ENCODE data around the gene LTV1.
"Not testable (repeated sequence)": the region's sequence is repeated elsewhere in the genome, so short reads cannot be mapped to it uniquely, and the experiment has no call there.

Gene LTV1

GRCh38 chr6:143843677-143843999 lies 500 bp downstream of the LTV1 start:
- no peak for DNase-seq (ENCODE audit: low read depth in 2 of 2)

DNA sequence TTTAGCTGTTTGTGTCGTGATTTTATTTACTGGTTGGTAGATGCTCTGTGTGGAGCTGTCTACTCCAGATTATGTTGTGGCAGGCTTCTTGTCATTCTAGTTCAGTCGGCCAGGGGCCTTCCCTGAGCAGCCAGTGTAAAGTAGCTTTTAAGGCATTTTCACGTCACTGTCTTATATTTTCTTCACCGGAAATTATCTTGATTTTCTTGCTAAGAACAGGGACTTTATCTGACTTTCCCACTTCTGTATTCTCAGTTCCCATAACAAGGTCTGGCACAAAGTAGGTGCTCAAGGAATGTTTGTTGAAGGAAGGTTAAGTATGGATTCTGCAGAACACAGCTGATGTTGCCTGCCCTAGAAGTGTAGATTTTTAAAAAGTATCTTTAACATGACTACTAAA lies 868 bp downstream of the LTV1 start:
- no peak for DNase-seq (ENCODE audit: low read depth in 2 of 2)

- DNase-seq (ENCODE audit: low read depth in 2 of 2): no peak
Observed at GRCh38 chr6:143845033-143845432, 1.9 kb downstream of the LTV1 start.

DNA sequence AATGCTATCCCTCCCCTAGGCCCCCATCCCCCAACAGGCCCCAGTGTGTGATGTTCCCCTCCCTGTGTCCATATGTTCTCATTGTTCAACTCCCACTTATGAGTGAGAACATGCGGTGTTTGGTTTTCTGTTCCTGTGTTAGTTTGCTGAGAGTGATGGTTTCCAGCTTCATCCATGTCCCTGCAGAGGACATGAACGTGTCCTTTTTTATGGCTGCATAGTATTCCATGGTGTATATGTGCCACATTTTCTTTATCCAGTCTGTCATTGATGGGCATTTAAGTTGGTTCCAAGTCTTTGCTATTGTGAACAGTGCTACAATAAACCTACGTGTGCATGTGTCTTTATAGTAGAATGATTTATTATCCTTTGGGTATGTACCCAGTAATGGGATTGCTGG lies 8.6 kb downstream of the LTV1 start:
- DNase-seq (ENCODE audit: low read depth in 2 of 2): not testable (repeated sequence)

DNA sequence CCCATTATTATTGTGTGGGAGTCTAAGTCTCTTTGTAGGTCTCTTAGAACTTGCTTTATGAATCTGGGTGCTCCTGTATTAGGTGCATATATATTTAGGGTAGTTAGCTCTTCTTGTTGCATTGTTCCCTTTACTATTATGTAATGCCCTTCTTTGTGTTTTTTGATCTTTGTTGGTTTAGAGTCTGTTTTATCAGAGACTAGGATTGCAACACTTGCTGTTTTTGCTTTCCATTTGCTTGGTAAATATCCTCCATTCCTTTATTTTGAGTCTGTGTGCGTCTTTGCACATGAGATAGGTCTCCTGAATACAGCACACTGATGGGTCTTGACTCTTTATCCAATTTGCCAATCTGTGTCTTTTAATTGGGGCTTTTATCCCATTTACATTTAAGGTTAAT lies 11.9 kb downstream of the LTV1 start:
- DNase-seq (ENCODE audit: low read depth in 2 of 2): not testable (repeated sequence)

GRCh38 chr6:143856762-143857161 lies 13.6 kb downstream of the LTV1 start:
- not testable (repeated sequence) for DNase-seq (ENCODE audit: low read depth in 2 of 2)

GRCh38 chr6:143857651-143858050 lies 14.5 kb downstream of the LTV1 start:
- no peak for DNase-seq (ENCODE audit: low read depth in 2 of 2)

GRCh38 chr6:143859891-143860660 lies 16.9 kb downstream of the LTV1 start:
- DNase-seq (ENCODE audit: low read depth in 2 of 2): no peak

DNA sequence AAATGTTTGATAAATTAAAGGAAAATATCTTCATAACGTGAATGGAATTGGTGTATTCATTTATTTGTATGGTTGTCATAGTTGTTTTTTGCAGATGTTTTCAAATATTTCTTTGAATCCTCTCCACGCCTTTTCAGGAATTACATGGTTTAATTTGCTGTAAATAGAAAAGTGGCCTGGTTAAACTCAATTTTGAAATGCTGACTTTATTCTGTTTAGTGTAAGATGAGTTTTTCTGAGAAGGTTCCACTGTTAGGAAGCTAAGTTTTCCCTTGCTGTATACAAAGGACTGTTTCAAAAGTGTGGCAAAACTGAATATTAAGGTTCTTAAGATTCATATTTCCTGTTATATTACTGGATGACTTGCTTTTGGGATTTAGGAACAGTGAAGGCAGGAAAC lies 20.6 kb downstream of the LTV1 start:
- DNase-seq (ENCODE audit: low read depth in 2 of 2): no peak

DNA sequence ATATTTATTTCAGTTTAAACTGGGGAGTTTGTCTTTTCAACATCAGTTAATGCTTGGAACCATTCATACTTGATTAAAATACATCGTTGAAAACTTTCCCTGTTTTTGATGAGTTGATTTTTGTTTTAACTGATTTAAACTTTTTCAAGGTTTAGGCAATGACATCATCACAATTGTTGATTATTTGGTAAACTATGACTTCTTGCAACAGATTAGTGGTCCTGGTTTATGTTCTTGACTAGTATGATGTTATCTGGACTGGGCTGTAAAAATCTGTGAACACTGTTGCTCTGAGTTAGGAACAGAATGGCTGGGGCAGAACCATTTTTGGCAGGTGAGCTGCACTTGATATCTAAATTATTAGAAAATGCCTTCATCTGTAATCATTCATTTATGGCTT lies 21.1 kb downstream of the LTV1 start, which contains the start of gene ZC2HC1B:
TSS of gene ZC2HC1B (plus strand) at position 241 of the 400 bp plus-strand sequence. CDS start at position 307, 66 bp downstream.
- no peak for DNase-seq (ENCODE audit: low read depth in 2 of 2)

DNA sequence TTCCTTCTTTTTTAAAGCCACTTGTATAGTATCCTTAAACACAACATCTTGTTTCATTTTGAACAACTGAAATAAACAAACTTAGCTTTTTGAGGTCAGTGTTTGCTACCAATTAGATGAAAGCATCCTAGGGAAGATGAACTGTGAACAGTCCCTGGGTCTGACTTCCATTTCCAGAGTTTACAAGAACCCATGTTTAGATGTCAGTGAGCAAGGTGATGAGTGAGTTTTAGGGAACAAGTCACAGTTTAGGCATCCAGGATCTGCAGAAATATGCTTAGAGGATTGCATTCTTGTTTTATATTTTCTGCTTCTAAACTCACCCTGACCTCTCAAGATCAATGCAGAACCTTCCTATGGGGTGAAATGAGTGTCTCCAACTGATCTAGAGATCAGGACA lies 24.1 kb downstream of the LTV1 start:
- DNase-seq (ENCODE audit: low read depth in 2 of 2): no peak

DNA sequence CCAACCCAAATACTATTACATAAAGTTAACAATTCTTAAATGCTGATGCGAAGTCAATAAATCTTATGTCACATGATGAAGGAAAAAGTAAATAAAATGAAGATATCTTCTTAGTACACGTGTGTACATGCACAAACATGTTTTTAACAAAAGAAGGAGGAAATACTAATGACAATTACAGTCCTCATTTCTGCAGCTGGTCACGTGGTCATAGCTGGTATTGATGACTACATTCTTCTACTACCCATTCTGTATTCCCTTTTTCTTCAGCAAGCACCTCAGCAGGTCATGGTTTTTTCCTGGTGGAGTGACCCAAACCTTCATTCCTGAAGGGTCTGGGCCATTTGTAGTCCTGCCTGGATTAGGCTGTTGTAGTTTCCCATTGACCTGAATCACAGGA lies 25.7 kb downstream of the LTV1 start:
- not testable (repeated sequence) for DNase-seq (ENCODE audit: low read depth in 2 of 2)

DNA sequence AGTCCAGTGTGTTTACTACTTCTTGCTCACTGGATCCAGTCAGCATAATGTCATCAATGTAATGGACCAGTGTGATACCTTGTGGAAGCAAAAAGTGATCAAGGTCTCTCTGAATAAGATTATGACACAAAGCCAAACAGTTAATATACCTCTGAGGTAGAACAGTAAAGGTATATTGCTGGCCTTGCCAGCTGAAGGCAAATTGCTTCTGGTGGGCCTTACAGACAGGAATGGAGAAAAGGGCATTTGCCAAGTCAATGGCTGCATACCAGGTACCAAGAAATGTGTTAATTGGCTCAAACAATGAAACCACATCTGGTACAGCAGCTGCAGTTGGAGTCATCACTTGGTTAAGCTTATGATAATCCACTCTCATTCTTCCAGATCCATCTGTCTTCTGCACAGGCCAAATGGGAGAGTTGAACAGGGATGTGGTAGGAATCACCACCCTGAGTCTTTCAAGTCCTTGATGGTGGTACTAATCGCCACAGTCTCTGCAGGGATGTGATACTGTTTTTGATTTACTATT lies 28.1 kb downstream of the LTV1 start:
- not testable (repeated sequence) for DNase-seq (ENCODE audit: low read depth in 2 of 2)

DNA sequence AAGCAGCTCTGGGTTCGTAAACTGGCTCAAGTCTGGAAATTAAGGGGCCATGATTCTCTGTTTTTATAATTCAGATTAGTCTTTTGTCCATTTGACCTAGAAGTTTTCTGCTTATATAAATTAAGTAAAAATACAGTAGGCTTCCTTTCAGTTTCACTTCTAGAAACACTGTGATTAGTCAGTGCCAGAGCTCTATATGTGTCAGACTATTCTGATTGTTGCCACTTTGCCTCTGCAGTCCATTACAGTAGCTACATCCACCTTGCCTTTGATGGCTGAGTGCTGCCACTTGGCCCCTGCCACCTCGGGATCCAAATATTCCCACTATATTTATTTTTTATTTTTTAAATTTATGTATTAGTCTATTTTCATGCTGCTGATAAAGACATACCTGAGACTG lies 29.1 kb downstream of the LTV1 start:
- no peak for DNase-seq (ENCODE audit: low read depth in 2 of 2)

GRCh38 chr6:143873600-143873999 lies 30.5 kb downstream of the LTV1 start:
- DNase-seq (ENCODE audit: low read depth in 2 of 2): not testable (repeated sequence)

GRCh38 chr6:143874503-143874902 lies 31.4 kb downstream of the LTV1 start:
- DNase-seq (ENCODE audit: low read depth in 2 of 2): not testable (repeated sequence)

GRCh38 chr6:143877584-143878271 lies 34.6 kb downstream of the LTV1 start:
- DNase-seq (ENCODE audit: low read depth in 2 of 2): no peak

- DNase-seq (ENCODE audit: low read depth in 2 of 2): no peak
Observed at GRCh38 chr6:143878272-143878760, 35.2 kb downstream of the LTV1 start.

GRCh38 chr6:143880412-143880811 lies 37.3 kb downstream of the LTV1 start:
- no peak for DNase-seq (ENCODE audit: low read depth in 2 of 2)

GRCh38 chr6:143882401-143882930 lies 39.3 kb downstream of the LTV1 start:
- DNase-seq (ENCODE audit: low read depth in 2 of 2): no peak

DNA sequence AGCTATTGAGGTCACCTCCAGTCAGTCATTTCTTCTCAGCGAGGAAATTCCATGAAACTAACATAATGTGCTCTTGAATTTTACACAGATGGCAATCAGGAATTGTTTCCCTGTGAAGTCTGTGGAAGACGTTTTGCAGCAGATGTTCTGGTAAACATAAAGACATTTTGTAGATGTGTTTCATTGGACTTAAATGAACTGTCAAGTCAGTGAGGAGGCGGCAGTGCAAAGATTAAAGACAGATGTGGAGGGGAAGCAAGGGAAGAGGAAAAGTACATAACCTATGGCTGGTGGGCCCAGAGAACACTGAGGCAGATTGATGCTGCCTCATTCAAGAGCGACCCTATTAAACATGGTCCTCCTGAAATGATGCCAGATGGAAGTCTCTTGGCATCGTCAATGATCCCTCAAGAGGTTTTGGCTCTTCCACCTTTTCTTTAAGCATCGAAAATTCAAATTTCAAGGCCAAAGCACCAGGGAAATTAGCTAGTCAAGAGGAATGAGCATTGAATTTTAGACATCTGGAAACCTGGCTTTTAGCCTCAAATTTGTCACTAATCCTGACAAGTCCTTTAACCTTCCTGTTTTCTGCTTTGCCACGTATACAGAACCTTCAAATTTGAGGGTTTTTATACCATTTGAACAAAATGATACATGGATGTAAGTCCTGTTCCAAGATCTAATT lies 41.2 kb downstream of the LTV1 start:
- no peak for DNase-seq (ENCODE audit: low read depth in 2 of 2)

GRCh38 chr6:143885116-143885515 lies 42.0 kb downstream of the LTV1 start:
- no peak for DNase-seq (ENCODE audit: low read depth in 2 of 2)

Data from stimulated activated CD4-positive, alpha-beta T cell treated with anti-CD3 and anti-CD28 coated beads, Interleukin-15, amount 100 ng/mL, for 48 hours (primary cell).